OCI-LY7 (cell line): ENCODE results near the gene IFT81. TPM values are rescaled to one million over a fixed set of nuclear protein-coding genes. Genes with fewer than 3 reads are reported as not detected.

Experiments
- BruUV-seq: library from RNA; stranded (reverse); fragments of 400-500 nt; replicated peaks from 2 replicates; lab custom pipeline; 2021; lab: Mats Ljungman, UMichigan
- CTCF ChIA-PET: fragments of 300-600 bp; sonication (Branson Sonifier 250); formaldehyde crosslinking; loops from one replicate; lab custom pipeline; 2022; ENCODE audit warnings: antibody characterized with exemption; ENCODE audit not compliant: unreplicated experiment; lab: Charles Lee
- POLR2A ChIA-PET: fragments of 300-600 bp; sonication (Branson Sonifier 250); formaldehyde crosslinking; loops from one replicate; lab custom pipeline; 2022; ENCODE audit warnings: antibody characterized with exemption; lab: Charles Lee
- DNase-seq: peaks from one replicate; pipeline ENCODE4 v3.0.0-alpha.2; 2015; ENCODE audit warnings: low spot score
- H2AFZ ChIP-seq: fragments of 200-600 bp; sonication (generic), shearing (Covaris generic); 2 replicates; pipeline ENCODE4 v1.6.1; 2014; ENCODE audit warnings: mild to moderate bottlenecking, antibody characterized with exemption, low read length, moderate library complexity
- H3K27ac ChIP-seq: fragments of 200-600 bp; sonication (generic); 2 replicates; pipeline ENCODE4 v1.5.1; 2014; ENCODE audit warnings: mixed run types, low read depth, mild to moderate bottlenecking, moderate library complexity, low read length, inconsistent platforms; ENCODE audit not compliant: poor library complexity, severe bottlenecking
- H3K36me3 ChIP-seq: fragments of 200-600 bp; sonication (generic); 2 replicates; pipeline ENCODE4 v1.6.1; 2014; ENCODE audit warnings: mild to moderate bottlenecking, antibody characterized with exemption, low read length, moderate library complexity, mixed read lengths; ENCODE audit not compliant: insufficient read depth
- H3K4me1 ChIP-seq: fragments of 200-600 bp; sonication (generic); 2 replicates; pipeline ENCODE4 v1.5.1; 2014; ENCODE audit warnings: mild to moderate bottlenecking, low read length; ENCODE audit not compliant: insufficient read depth, poor library complexity, severe bottlenecking
- H3K4me2 ChIP-seq: fragments of 200-600 bp; sonication (generic); 2 replicates; pipeline ENCODE4 v1.6.1; 2014; ENCODE audit warnings: mild to moderate bottlenecking, low read length
- H3K4me3 ChIP-seq: fragments of 200-600 bp; sonication (generic); 2 replicates; pipeline ENCODE4 v1.5.1; 2014; ENCODE audit warnings: mild to moderate bottlenecking, low read depth, low read length; ENCODE audit not compliant: poor library complexity, severe bottlenecking
- H3K79me2 ChIP-seq: fragments of 200-600 bp; sonication (generic); 2 replicates; pipeline ENCODE4 v1.6.1; 2016; ENCODE audit warnings: low read depth, mild to moderate bottlenecking, low read length, moderate library complexity, mixed read lengths; ENCODE audit not compliant: insufficient read depth
- H3K9me2 ChIP-seq: fragments of 200-600 bp; sonication (generic); 2 replicates; pipeline ENCODE4 v1.6.1; 2016; ENCODE audit warnings: mild to moderate bottlenecking, low read length, mixed read lengths; ENCODE audit not compliant: insufficient read depth
- H3K9me3 ChIP-seq: fragments of 200-600 bp; sonication (generic); 2 replicates; pipeline ENCODE4 v1.6.1; 2014; ENCODE audit warnings: mild to moderate bottlenecking, mixed run types, low read length, mixed read lengths
- H4K20me1 ChIP-seq: fragments of 200-600 bp; sonication (generic); 2 replicates; pipeline ENCODE4 v1.6.1; 2014; ENCODE audit warnings: mild to moderate bottlenecking, antibody characterized with exemption, low read length, moderate library complexity, mixed read lengths; ENCODE audit not compliant: insufficient read depth
- EZH2phosphoT487 ChIP-seq: fragments of 200-600 bp; sonication (generic); IDR thresholded peaks from 2 replicates; pipeline ENCODE4 v1.6.1; 2018; ENCODE audit warnings: low read depth, borderline replicate concordance, mild to moderate bottlenecking, mixed run types, antibody characterized with exemption, low read length, moderate library complexity, mixed read lengths
- intact Hi-C: fragments of 100-400 bp; cut with micrococcal nuclease; formaldehyde crosslinking; loops from one replicate; pipeline ENCODE4 v1.10.0; 2022; ENCODE audit not compliant: unreplicated experiment
- total RNA-seq, 2 experiments: library from RNA; depleted of rRNA in 1 of 2; stranded (reverse); fragments of >200 nt in 1 of 2; shearing (Covaris generic) in 1 of 2; gene quantifications; 2 replicates each; pipeline ENCODE4 v1.2.3, GENCODE V29; 2014 to 2022
- TF ChIP-seq, protein P1 (sequence below): fragments of 200-600 bp; sonication (generic); conservative IDR thresholded peaks from 2 replicates; pipeline ENCODE4 v1.5.1; 2014; ENCODE audit warnings: mild to moderate bottlenecking, antibody characterized with exemption, low read length, moderate library complexity, mixed read lengths

The IFT81 gene
- total RNA-seq, 2 experiments from 2014 or later = 5.6 to 9.8 TPM

DNA sequence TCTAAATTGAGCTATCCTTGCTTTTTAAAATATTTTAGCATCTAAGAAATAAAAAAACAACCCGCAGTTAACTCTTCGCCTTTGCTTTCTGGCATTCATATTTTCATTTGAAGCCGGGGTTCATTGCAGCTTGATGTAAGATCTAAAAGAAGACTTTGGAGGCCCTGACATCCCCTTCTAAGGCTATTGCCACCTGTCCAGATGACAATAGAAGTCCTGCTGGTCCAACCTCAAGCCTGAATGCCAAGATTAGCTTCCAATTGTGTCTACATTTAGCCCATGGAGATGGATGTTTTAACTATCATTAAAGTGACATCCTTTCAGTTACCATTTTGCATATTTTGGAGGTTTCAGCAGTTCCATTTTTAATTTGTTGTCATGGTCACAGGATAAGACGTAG lies 105.3 kb downstream of the IFT81 start:
- POLR2A ChIA-PET = interaction anchor here (0.5 to 0.7 kb wide), 2 partner anchors 9 to 110 kb away, joined by 3 read pairs; no protein-coding TSS in a partner anchor
- CTCF ChIA-PET = no interaction called here
- no peak for DNase-seq
- Histone ChIP-seq H4K20me1 (no peaks in the 10 kb centered on the region), H2AFZ (no peak overlapping the region), H3K9me2 (no peaks in the 10 kb centered on the region), H3K79me2 (no peaks in the 10 kb centered on the region), H3K27ac (no peak overlapping the region), H3K9me3 (no peaks in the 10 kb centered on the region), H3K4me1 (peaks cover 6% of the 10 kb centered on the region), H3K4me3 (no peak overlapping the region), H3K36me3 (no peaks in the 10 kb centered on the region), H3K4me2 (no peak overlapping the region)
- TF ChIP-seq EZH2phosphoT487 = no peak
- TF ChIP-seq, protein P1, sequence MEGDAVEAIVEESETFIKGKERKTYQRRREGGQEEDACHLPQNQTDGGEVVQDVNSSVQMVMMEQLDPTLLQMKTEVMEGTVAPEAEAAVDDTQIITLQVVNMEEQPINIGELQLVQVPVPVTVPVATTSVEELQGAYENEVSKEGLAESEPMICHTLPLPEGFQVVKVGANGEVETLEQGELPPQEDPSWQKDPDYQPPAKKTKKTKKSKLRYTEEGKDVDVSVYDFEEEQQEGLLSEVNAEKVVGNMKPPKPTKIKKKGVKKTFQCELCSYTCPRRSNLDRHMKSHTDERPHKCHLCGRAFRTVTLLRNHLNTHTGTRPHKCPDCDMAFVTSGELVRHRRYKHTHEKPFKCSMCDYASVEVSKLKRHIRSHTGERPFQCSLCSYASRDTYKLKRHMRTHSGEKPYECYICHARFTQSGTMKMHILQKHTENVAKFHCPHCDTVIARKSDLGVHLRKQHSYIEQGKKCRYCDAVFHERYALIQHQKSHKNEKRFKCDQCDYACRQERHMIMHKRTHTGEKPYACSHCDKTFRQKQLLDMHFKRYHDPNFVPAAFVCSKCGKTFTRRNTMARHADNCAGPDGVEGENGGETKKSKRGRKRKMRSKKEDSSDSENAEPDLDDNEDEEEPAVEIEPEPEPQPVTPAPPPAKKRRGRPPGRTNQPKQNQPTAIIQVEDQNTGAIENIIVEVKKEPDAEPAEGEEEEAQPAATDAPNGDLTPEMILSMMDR = no peak
- intact Hi-C loops = no loop called here
- no TSS peak for BruUV-seq

DNA sequence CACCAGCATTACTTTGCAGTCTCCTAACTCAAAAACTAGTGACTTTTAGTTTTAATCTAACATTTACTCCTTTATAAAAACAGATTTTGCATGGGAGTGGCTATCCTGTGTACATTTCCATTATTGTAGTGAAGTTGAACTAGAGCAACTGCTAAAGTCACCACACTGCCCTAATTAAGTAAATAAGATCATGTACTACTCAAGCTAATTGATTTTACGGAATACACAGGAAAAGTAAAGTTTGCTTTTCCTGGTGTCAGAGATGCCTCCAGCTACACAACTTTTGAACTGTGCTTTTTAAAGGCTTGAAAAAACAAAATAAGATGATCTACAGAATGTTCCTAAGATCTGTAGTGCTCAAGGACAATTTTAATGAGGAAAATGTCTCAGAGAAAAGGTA lies 106.5 kb downstream of the IFT81 start:
- no TSS peak for BruUV-seq
- H3K9me3 ChIP-seq = no peaks in the 10 kb centered on the region
- no peaks in the 10 kb centered on the region for H4K20me1 ChIP-seq
- no peaks in the 10 kb centered on the region for H3K9me2 ChIP-seq
- H2AFZ ChIP-seq = no peak overlapping the region
- no peak for TF ChIP-seq EZH2phosphoT487
- TF ChIP-seq, protein P1 = no peak
- ChIA-PET CTCF (no interaction called here), POLR2A (interaction anchor here (1.0 kb wide), 2 partner anchors 11 to 27 kb away, joined by 3 read pairs; no protein-coding TSS in a partner anchor)
- H3K36me3 ChIP-seq = no peaks in the 10 kb centered on the region
- no peak overlapping the region for H3K4me3 ChIP-seq
- H3K4me2 ChIP-seq = no peak overlapping the region
- H3K27ac ChIP-seq = no peak overlapping the region
- H3K79me2 ChIP-seq = no peaks in the 10 kb centered on the region
- peaks cover 6% of the 10 kb centered on the region for H3K4me1 ChIP-seq
- DNase-seq = no peak
- intact Hi-C loops = no loop called here

DNA sequence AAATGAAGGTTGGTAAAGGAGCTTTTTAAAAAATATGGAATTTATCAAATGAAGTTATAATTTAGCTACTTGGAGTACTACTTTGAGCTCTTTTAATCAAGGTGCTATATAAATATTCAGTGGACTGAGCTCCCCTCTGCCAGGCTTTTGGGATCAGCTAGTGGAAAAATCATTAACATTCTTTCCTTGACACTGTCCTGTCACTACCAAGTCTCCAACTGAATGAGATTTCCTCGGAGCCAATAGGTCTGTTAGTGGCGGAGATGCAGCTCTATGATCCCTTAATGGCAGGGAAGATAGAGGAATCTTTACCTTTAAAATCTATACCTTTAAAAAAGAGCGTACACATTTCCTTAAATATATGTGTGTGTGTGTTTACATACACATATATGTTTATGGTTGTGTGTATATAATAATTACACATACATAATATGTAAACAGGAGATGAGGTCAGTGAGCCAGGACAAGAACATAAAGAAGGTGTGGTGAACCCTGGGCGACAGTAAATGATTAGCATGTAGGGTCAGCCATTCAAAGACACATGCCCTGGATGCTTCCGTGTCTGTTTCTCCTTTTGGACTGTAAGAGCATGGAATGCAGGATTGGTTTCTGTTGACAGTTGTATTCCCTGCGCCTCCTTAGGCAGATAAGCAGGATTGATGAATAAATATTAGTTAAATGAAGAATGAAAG lies 109.2 kb downstream of the IFT81 start:
- H3K4me3 ChIP-seq = no peak overlapping the region
- no peaks in the 10 kb centered on the region for H3K79me2 ChIP-seq
- no peak for DNase-seq
- CTCF ChIA-PET = no interaction called here
- POLR2A ChIA-PET = interaction anchor here (0.6 kb wide), 3 partner anchors 11 to 192 kb away, joined by 3 read pairs; no protein-coding TSS in a partner anchor
- BruUV-seq = no TSS peak
- no peaks in the 10 kb centered on the region for H4K20me1 ChIP-seq
- H2AFZ ChIP-seq = no peak overlapping the region
- intact Hi-C loops = no loop called here
- H3K36me3 ChIP-seq = no peaks in the 10 kb centered on the region
- no peak overlapping the region for H3K27ac ChIP-seq
- TF ChIP-seq EZH2phosphoT487 = no peak
- TF ChIP-seq, protein P1 = no peak
- H3K4me1 ChIP-seq = peaks cover 6% of the 10 kb centered on the region
- H3K9me3 ChIP-seq = no peaks in the 10 kb centered on the region
- no peaks in the 10 kb centered on the region for H3K9me2 ChIP-seq
- no peak overlapping the region for H3K4me2 ChIP-seq
